ENCODE measurements around the gene FAM107A. TPM values are rescaled to one million over a fixed set of nuclear protein-coding genes. Genes with fewer than 3 reads are reported as not detected.

FAM107A gene
- total RNA-seq, 1 experiment from 2014 or later: not detected

GRCh38 chr3:58520403-58521335, 56.5 kb downstream of the FAM107A start:
- no peak for ATAC-seq
- no peaks in the 10 kb centered on the region for H3K4me1 ChIP-seq (ENCODE audit: control insufficient read depth in 1 of 2, insufficient read depth in 2 of 2, low read length in 2 of 2)
- POLR2A ChIA-PET: no interaction called here

More at GRCh38 chr3:58520403-58521335, 56.5 kb downstream of the FAM107A start:
- no peak for DNase-seq (ENCODE audit: low read depth, low spot score)
- H3K79me2 ChIP-seq (ENCODE audit: insufficient read depth, low read length): no peaks in the 10 kb centered on the region
- H3K9ac ChIP-seq (ENCODE audit: low read length): no peak overlapping the region
- no peaks in the 10 kb centered on the region for H4K20me1 ChIP-seq (ENCODE audit: insufficient read depth)
- intact Hi-C loops (cut with micrococcal nuclease): no loop called here
- no peaks in the 10 kb centered on the region for H3K9me2 ChIP-seq (ENCODE audit: insufficient read depth)
- BruUV-seq (replicated peaks): no TSS peak
- no peaks in the 10 kb centered on the region for H3K9me3 ChIP-seq (ENCODE audit: control insufficient read depth in 1 of 2, insufficient read depth in 1 of 2, low read depth in 1 of 2, low read length in 2 of 2)
- TF ChIP-seq SP1 (IDR thresholded peaks at IDR 0.05; ENCODE audit: low read depth) (no peak), FOSL1 (IDR thresholded peaks at IDR 0.05; ENCODE audit: low read depth) (no peak), EGR1 (IDR thresholded peaks at IDR 0.05; ENCODE audit: low read depth) (no peak), ZFX (IDR thresholded peaks at IDR 0.05) (no peak), ELF1 (IDR thresholded peaks at IDR 0.05; ENCODE audit: borderline replicate concordance, low read depth) (no peak), SIN3A (IDR thresholded peaks at IDR 0.05; ENCODE audit: low read depth) (no peak), CEBPB (IDR thresholded peaks at IDR 0.05; ENCODE audit: low read depth) (no peak), TCF7L2 (IDR thresholded peaks at IDR 0.05; ENCODE audit: borderline replicate concordance, extremely low read depth, insufficient read depth, insufficient read length) (no peak), EZH2 (IDR thresholded peaks at IDR 0.05) (no peak), ZBTB33 (IDR thresholded peaks at IDR 0.05; ENCODE audit: extremely low read depth, insufficient replicate concordance, low read length) (no peak), ZNF274 (IDR thresholded peaks at IDR 0.05; ENCODE audit: low read depth, low read length) (no peak), RAD21 (IDR thresholded peaks at IDR 0.05; ENCODE audit: low read depth) (no peak), REST (IDR thresholded peaks at IDR 0.05; ENCODE audit: low read depth) (no peak), ATF3 (IDR thresholded peaks at IDR 0.05) (no peak), JUND (IDR thresholded peaks at IDR 0.05) (no peak)
- TF ChIP-seq, protein P1, sequence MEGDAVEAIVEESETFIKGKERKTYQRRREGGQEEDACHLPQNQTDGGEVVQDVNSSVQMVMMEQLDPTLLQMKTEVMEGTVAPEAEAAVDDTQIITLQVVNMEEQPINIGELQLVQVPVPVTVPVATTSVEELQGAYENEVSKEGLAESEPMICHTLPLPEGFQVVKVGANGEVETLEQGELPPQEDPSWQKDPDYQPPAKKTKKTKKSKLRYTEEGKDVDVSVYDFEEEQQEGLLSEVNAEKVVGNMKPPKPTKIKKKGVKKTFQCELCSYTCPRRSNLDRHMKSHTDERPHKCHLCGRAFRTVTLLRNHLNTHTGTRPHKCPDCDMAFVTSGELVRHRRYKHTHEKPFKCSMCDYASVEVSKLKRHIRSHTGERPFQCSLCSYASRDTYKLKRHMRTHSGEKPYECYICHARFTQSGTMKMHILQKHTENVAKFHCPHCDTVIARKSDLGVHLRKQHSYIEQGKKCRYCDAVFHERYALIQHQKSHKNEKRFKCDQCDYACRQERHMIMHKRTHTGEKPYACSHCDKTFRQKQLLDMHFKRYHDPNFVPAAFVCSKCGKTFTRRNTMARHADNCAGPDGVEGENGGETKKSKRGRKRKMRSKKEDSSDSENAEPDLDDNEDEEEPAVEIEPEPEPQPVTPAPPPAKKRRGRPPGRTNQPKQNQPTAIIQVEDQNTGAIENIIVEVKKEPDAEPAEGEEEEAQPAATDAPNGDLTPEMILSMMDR (IDR thresholded peaks at IDR 0.05 in 2 of 3, conservative IDR thresholded peaks at IDR 0.05 in 1 of 3; ENCODE audit: borderline replicate concordance in 1 of 3, insufficient read depth in 1 of 3, low read depth in 2 of 3, low read length in 2 of 3): no peak
- TF ChIP-seq, protein P2, sequence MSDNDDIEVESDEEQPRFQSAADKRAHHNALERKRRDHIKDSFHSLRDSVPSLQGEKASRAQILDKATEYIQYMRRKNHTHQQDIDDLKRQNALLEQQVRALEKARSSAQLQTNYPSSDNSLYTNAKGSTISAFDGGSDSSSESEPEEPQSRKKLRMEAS (IDR thresholded peaks at IDR 0.05): no peak
- no peak overlapping the region for H3K27ac ChIP-seq (ENCODE audit: low read depth, low read length)
- H3K36me3 ChIP-seq (ENCODE audit: control insufficient read depth in 1 of 2, insufficient read depth in 2 of 2, low read length in 2 of 2): no peaks in the 10 kb centered on the region
- no peaks in the 10 kb centered on the region for H3K27me3 ChIP-seq (ENCODE audit: insufficient read depth, low read length)
- no peak overlapping the region for H2AFZ ChIP-seq (ENCODE audit: low read depth, low read length, poor library complexity, severe bottlenecking)
- H3K4me3 ChIP-seq (replicated peaks in 1 of 2; ENCODE audit: low read depth in 1 of 2, low read length in 2 of 2): no peak overlapping the region
- ChIA-PET RAD21 (ENCODE audit: low non-redundant PET in 1 of 2, low total read pairs in 2 of 2, uncharacterized antibody in 2 of 2, unreplicated experiment in 2 of 2) (no interaction called here), CTCF (interaction anchor here (1.1 kb wide), 1 partner anchor 214 kb away, joined by 3 read pairs; the partner anchor contains the start of genes HTD2 and RPP14)
- no peak overlapping the region for H3K4me2 ChIP-seq (ENCODE audit: low read length)
